Stimulated activated naive CD8-positive, alpha-beta T cell treated with anti-CD3 and anti-CD28 coated beads, Interleukin-15, amount 100 ng/mL, for 72 hours (primary cell): ENCODE results near the gene PSME1.

Source experiments
- ATAC-seq: fragments of 150-1000 bp; cut with Tn5 transposase; 2 replicates; pipeline ENCODE4 v1.10.0; 2021; ENCODE audit warnings: mild to moderate bottlenecking, moderate library complexity
- DNase-seq, 2 donors: peaks; one replicate each; pipeline ENCODE4 v3.0.0; 2021 to 2022
- H3K27ac Mint-ChIP-seq, 2 donors: one replicate each; pipeline ENCODE4 v1.8.0; 2022; ENCODE audit warnings: mild to moderate bottlenecking in 2 of 2, mixed read lengths in 2 of 2, moderate library complexity in 2 of 2
- H3K27me3 Mint-ChIP-seq: one replicate; pipeline ENCODE4 v1.8.0; 2022; ENCODE audit warnings: mixed read lengths
- H3K4me1 Mint-ChIP-seq: one replicate; pipeline ENCODE4 v1.8.0; 2022; ENCODE audit warnings: mild to moderate bottlenecking, mixed read lengths
- H3K4me3 Mint-ChIP-seq, 2 donors: one replicate each; pipeline ENCODE4 v1.8.0; 2022; ENCODE audit warnings: mild to moderate bottlenecking in 2 of 2, mixed read lengths in 2 of 2, moderate library complexity in 1 of 2
- H3K9me3 Mint-ChIP-seq, 2 donors: one replicate each; pipeline ENCODE4 v1.8.0; 2022; ENCODE audit warnings: mixed read lengths in 2 of 2

The PSME1 gene

GRCh38 chr14:24115422-24116127 is 20.4 kb upstream of the PSME1 start:
- Mint-ChIP-seq H3K4me1 (peaks cover 22% of the 10 kb centered on the region), H3K27ac (peak overlapping the region; percentile 98 to 99), H3K27me3 (no peaks in the 10 kb centered on the region), H3K4me3 (peak overlapping the region; percentile 94 to 97), H3K9me3 (no peaks in the 10 kb centered on the region)
- ATAC-seq (no peak), DNase-seq (no peak)

DNA sequence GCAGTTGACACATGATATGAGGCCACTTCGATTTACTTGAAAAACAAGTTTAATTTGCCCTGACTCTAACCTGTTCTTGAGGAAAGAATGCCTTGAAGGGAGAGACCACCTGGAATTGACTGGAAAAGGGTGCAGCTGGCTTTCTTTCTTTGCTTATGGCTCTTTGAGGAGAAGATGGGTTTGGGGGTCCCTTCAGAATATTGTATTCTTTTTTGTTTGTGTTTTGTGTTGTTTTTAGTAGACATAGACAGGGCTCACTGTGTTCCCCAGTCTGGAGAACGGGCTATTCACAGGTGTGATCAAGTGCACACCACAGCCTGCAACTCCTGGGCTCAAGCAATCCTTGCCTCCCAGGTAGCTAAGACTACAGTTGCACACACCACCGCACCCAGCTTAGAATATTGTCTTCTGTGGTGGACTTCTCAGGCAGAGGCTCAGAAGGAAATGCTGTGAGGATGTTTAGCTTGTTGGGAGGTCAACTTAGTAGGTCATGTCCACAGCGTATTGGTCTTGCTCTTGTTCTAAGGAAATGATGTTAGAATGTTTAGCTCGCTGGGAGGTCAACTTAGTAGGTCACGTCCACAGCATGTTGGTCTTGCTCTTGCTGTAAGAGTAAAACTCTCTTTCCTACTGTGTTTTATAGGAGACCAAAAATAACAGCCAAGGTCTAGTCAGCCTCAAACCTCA is 19.7 kb upstream of the PSME1 start:
- Mint-ChIP-seq H3K4me3 (peak overlapping the region; percentile 94 to 97), H3K9me3 (no peaks in the 10 kb centered on the region), H3K27ac (peak overlapping the region; percentile 87 to 99), H3K27me3 (no peaks in the 10 kb centered on the region), H3K4me1 (peaks cover 22% of the 10 kb centered on the region)
- ATAC-seq (no peak), DNase-seq (no peak)

DNA sequence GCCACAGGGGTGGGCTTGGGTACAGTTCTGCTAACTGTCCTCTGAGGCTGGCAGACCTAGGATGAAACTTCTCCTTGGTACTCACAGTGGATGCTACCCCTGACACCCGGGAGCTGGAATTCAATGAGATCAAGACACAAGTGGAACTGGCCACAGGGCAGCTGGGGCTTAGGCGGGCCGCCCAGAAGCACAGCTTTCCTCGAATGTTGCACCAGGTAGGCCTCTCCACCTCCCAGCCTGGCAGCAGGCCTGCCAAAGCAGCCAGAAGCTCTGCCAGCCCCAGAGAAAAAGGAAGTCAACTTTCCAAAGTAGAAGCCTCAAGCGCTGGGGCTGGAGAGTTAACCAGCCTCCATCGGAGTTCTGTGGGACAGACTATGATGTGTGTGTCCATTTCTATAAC is 18.8 kb upstream of the PSME1 start:
- Mint-ChIP-seq H3K27ac (no peak overlapping the region), H3K27me3 (no peaks in the 10 kb centered on the region), H3K4me3 (no peak overlapping the region), H3K9me3 (no peaks in the 10 kb centered on the region), H3K4me1 (peaks cover 22% of the 10 kb centered on the region)
- DNase-seq: no peak
- ATAC-seq: no peak

- no peak overlapping the region for H3K4me3 Mint-ChIP-seq
- H3K27ac Mint-ChIP-seq: no peak overlapping the region
- DNase-seq (no peak), ATAC-seq (no peak)
- no peaks in the 10 kb centered on the region for H3K27me3 Mint-ChIP-seq
- no peaks in the 10 kb centered on the region for H3K9me3 Mint-ChIP-seq
- peaks cover 35% of the 10 kb centered on the region for H3K4me1 Mint-ChIP-seq
Measured at GRCh38 chr14:24119691-24120090, 16.3 kb upstream of the PSME1 start.

GRCh38 chr14:24121210-24121609 is 14.8 kb upstream of the PSME1 start:
- Mint-ChIP-seq H3K9me3 (no peaks in the 10 kb centered on the region), H3K4me1 (peaks cover 23% of the 10 kb centered on the region), H3K27me3 (no peaks in the 10 kb centered on the region), H3K4me3 (no peak overlapping the region), H3K27ac (no peak overlapping the region)
- ATAC-seq: no peak
- DNase-seq: no peak

DNA sequence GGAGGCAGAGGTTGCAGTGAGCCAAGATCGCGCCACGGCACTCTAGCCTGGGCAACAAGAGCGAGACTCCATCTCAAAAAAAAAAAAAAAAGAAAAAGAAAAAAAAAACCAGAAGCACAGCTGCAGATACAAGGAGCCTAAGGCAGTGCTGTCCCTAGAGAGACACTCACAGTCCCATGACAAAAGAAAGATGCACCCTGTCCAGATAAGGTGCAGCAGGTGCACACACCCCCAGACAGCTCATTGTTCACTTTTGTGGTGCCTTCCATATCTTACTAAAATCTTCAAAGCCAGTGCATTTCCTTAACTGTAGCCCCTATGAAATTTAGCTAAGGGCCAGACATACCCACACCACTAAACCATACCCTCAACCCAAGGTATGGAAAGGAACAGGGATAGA is 13.6 kb upstream of the PSME1 start:
- DNase-seq: no peak
- ATAC-seq: peak; percentile 39
- H3K27me3 Mint-ChIP-seq: no peaks in the 10 kb centered on the region
- H3K9me3 Mint-ChIP-seq: no peaks in the 10 kb centered on the region
- H3K4me3 Mint-ChIP-seq: no peak overlapping the region
- H3K4me1 Mint-ChIP-seq: peaks cover 12% of the 10 kb centered on the region
- H3K27ac Mint-ChIP-seq: peak overlapping the region in 1 of 2 donors; percentile 19

DNA sequence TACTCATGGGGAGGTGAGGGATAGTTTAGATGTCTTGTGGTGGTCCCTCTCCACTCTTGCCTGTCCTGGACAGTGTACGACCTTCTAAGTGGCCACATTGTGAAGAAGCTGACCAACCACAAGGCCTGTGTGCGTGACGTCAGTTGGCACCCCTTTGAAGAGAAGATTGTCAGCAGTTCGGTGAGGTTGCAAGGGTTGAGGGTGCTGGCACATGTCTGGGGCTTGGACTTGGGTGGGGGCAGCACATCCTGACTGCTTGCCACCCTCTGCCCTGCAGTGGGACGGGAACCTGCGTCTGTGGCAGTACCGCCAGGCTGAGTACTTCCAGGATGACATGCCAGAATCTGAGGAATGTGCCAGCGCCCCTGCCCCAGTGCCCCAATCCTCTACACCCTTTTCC is 13.1 kb upstream of the PSME1 start:
- Mint-ChIP-seq H3K27ac (peak overlapping the region in 1 of 2 donors; percentile 19), H3K9me3 (no peaks in the 10 kb centered on the region), H3K4me3 (no peak overlapping the region), H3K4me1 (peaks cover 15% of the 10 kb centered on the region), H3K27me3 (no peaks in the 10 kb centered on the region)
- DNase-seq (no peak), ATAC-seq (peak; percentile 18)

DNA sequence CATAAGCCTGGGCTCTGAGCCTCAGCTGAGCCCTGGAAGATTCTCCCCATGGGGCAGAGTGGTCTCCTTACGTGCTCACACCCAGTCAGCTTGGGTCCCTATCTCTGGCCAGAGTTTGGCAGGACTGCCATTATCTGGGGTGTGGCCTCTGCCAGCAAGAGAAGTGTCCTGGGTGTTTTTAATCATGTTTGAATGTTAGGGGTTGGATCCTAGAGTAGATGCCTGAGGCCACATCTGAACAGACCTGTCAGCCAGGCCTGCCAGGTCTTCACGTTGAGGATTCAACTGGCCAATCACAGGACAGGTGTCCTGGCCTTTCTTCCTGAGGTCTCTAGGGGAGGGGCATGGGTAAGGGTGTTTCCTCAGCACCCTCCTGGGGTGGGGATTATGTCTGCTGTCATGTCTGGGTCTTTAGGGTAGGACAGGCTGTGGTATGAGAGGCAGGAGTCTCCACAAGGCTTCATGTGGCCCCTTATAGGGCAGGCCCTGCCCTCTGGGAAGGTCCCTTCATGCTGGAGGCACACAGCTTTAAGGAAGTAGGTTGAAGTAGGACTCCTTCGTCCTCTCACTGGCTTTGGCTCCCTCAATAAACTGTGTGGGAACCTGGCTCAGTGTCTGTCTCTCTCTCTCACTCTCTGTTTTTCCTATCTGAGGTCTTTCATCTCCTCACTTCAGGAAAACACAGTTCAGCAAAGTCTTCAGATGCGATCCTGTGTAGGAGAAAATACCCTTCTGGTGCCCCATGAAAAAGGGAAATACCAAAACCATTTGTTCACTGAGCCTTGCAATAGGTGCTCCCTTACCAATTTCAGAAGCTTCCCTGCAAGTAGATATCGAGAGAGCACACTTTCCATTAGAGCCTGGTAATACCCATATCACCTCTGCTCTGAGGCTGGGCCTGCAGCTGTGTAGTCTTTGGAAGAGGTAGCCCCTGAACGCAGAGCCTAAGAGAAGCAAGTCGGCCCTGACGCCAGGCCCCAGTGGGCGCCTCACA is 12.3 kb upstream of the PSME1 start:
- Mint-ChIP-seq H3K27me3 (no peaks in the 10 kb centered on the region), H3K9me3 (no peaks in the 10 kb centered on the region), H3K4me3 (no peak overlapping the region), H3K27ac (peak overlapping the region in 1 of 2 donors; percentile 54), H3K4me1 (peaks cover 18% of the 10 kb centered on the region)
- ATAC-seq (peak; percentile 54), DNase-seq (no peak)

GRCh38 chr14:24126939-24127338 is 9.1 kb upstream of the PSME1 start:
- H3K4me1 Mint-ChIP-seq: peaks cover 28% of the 10 kb centered on the region
- no peaks in the 10 kb centered on the region for H3K27me3 Mint-ChIP-seq
- no peak for DNase-seq
- no peak for ATAC-seq
- H3K27ac Mint-ChIP-seq: no peak overlapping the region
- H3K9me3 Mint-ChIP-seq: no peaks in the 10 kb centered on the region
- no peak overlapping the region for H3K4me3 Mint-ChIP-seq

GRCh38 chr14:24127673-24128072 is 8.3 kb upstream of the PSME1 start:
- DNase-seq (no peak), ATAC-seq (no peak)
- Mint-ChIP-seq H3K27me3 (no peaks in the 10 kb centered on the region), H3K27ac (no peak overlapping the region), H3K4me1 (peaks cover 36% of the 10 kb centered on the region), H3K9me3 (no peaks in the 10 kb centered on the region), H3K4me3 (no peak overlapping the region)

- DNase-seq (no peak), ATAC-seq (no peak)
- Mint-ChIP-seq H3K27me3 (no peaks in the 10 kb centered on the region), H3K27ac (no peak overlapping the region), H3K4me1 (peaks cover 30% of the 10 kb centered on the region), H3K9me3 (no peaks in the 10 kb centered on the region), H3K4me3 (no peak overlapping the region)
Measured at GRCh38 chr14:24129410-24129998, 6.5 kb upstream of the PSME1 start.

DNA sequence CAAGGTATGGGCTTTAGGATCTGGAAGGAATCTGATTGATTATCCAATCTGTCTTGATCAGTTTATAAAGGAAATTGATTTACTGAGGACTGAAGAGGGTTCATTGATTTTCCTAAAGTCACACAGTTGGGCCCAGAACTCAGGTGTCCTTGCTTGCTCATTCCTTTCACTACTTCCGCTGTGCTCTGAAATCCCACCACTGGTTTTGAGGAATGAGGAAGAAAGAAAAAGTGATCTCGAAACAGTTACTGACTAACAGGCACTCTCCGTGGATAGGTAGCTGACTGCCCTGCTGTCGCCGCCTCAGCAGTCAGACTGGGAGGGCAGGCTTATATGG is 5.6 kb upstream of the PSME1 start, which contains the start of gene FITM1:
Gene FITM1, plus strand, starts transcription at position 280 of the 337 bp plus-strand sequence. CDS start 905 bp downstream, outside the sequence.
- H3K27me3 Mint-ChIP-seq: no peaks in the 10 kb centered on the region
- H3K9me3 Mint-ChIP-seq: no peaks in the 10 kb centered on the region
- no peak for DNase-seq
- H3K27ac Mint-ChIP-seq: no peak within 1 kb of the TSS
- peaks cover 36% of the 10 kb centered on the region for H3K4me1 Mint-ChIP-seq
- H3K4me3 Mint-ChIP-seq: no peak within 1 kb of the TSS
- no peak for ATAC-seq

DNA sequence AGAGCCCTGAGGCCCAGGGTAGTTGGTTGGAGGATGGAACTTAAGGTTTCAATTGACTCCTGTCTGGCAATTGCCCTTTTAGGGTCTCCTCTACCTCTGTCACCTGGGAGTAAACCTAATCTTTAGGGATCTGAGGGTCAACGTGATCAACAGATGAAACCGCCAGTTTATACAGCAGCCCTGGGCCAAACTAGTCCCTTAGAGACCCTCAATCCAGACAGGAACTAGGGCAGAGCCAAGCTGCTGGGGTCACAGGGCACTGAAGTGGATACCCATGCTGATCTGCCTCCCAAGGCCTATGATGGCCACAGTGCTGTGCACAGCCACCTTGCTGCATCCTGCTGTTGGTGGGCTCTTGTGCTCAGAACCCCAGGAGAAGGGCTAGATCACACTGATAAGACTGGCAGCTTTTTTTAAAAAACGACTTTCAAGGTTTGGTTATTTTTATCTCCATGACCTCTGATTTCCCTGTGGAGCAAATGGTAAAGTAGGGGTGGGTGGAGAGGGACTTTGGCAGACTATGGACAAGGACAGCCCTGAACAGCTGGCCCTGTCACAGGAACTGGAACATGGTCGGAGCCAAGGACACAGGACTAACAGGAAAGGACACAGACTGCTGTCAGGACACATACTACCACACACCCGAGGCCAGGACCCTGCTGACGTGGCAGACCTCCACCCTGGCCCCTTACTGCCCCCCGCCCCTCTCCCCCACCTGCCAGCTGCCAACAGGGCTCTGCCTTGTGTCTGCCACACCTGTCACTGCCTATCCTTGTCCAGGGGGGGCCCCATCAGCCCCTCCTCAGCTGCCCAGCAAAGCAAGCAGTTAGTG is 5.1 kb upstream of the PSME1 start:
- H3K4me1 Mint-ChIP-seq: peaks cover 40% of the 10 kb centered on the region
- H3K27ac Mint-ChIP-seq: no peak overlapping the region
- no peaks in the 10 kb centered on the region for H3K9me3 Mint-ChIP-seq
- no peak overlapping the region for H3K4me3 Mint-ChIP-seq
- H3K27me3 Mint-ChIP-seq: no peaks in the 10 kb centered on the region
- no peak for ATAC-seq
- DNase-seq: no peak

DNA sequence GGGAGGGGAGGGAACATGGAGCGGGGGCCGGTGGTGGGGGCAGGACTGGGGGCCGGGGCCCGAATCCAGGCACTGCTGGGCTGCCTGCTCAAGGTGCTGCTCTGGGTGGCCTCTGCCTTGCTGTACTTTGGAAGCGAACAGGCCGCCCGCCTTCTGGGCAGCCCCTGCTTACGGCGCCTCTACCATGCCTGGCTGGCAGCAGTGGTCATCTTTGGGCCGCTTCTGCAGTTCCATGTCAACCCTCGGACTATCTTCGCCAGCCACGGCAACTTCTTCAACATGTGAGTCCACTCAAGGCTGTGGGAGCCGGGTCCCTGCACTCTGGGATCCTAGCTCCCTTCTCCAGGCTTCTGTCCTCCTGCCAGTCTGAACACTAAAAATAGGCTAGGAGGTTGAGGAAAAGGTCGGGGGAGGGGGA is 4.4 kb upstream of the PSME1 start:
- DNase-seq (no peak), ATAC-seq (no peak)
- peak overlapping the region in 1 of 2 donors; percentile 74 for H3K27ac Mint-ChIP-seq
- no peaks in the 10 kb centered on the region for H3K27me3 Mint-ChIP-seq
- H3K4me3 Mint-ChIP-seq: peak overlapping the region in 1 of 2 donors; percentile 73
- no peaks in the 10 kb centered on the region for H3K9me3 Mint-ChIP-seq
- H3K4me1 Mint-ChIP-seq: peaks cover 40% of the 10 kb centered on the region
